Motor neuron (in vitro differentiated cells): ENCODE data around the gene THSD4. TPM values are rescaled to one million over a fixed set of nuclear protein-coding genes. Genes with fewer than 3 reads are reported as not detected.

Experiments used
- ATAC-seq, 8 experiments: fragments of 200-7000 bp; cut with Tn5 transposase; replicated peaks in 6 of 8; 2 replicates each; pipeline ENCODE4 v1.8.0; 2021; ENCODE audit warnings: mild to moderate bottlenecking in 8 of 8, moderate library complexity in 8 of 8
- H3K27ac ChIP-seq, 2 donors: fragments of 250-450 bp; sonication (Bioruptor Pico); 2 replicates each; pipeline ENCODE4 v1.9.0; 2021; ENCODE audit warnings: antibody characterized with exemption in 2 of 2, mild to moderate bottlenecking in 2 of 2, moderate library complexity in 1 of 2
- H3K4me1 ChIP-seq, 2 donors: fragments of 250-450 bp; sonication (Bioruptor Pico); replicated peaks in 1 of 2; 2 replicates each; pipeline ENCODE4 v1.6.1; 2021; ENCODE audit warnings: antibody characterized with exemption in 2 of 2, mild to moderate bottlenecking in 2 of 2, moderate library complexity in 1 of 2
- H3K4me3 ChIP-seq, 5 donors: fragments of 250-450 bp; sonication (Bioruptor Pico); 2 replicates each; pipeline ENCODE4 v1.9.0; 2021; ENCODE audit warnings: antibody characterized with exemption in 5 of 5, mild to moderate bottlenecking in 5 of 5, moderate library complexity in 4 of 5
- WGBS, 10 experiments: fragments of 450-650 bp; shearing (Covaris generic); methylation state at CpG; one replicate each; pipeline ENCODE4 v1.0.0; 2022; 5-methylcytosine and 5-hydroxymethylcytosine counted together
- in situ Hi-C, 9 experiments: fragments of 400-800 bp; cut with MboI; loops; one replicate each; pipeline ENCODE4 v1.15.0; 2021; ENCODE audit warnings: low sequenced_read_pairs in 9 of 9, low pct_unique_long_range_greater_than_20kb in 2 of 9; ENCODE audit not compliant: unreplicated experiment in 9 of 9
- total RNA-seq, 8 experiments: library from RNA; unstranded; fragments of 300-600 nt; gene quantifications; 2 replicates each; pipeline versions ENCODE4 v1.2.3 to v1.2.4, GENCODE V29; 2022

Gene THSD4
- total RNA-seq, 8 experiments from 2014 or later = 1.3 to 28.4 (median 6.7) TPM

- in situ Hi-C loops = loop anchor here in 1 of 9 experiments (25.0 kb wide), 1 partner anchor 342 kb away; no protein-coding TSS in a partner anchor
- H3K4me1 ChIP-seq = no peaks in the 10 kb centered on the region
- no peak overlapping the region for H3K27ac ChIP-seq
- no peak overlapping the region for H3K4me3 ChIP-seq
- WGBS, 10 experiments = 83 to 100% (median 86%) methylated on average over 1 of the region's 1 CpG; no CpG with 5 or more reads in 7 of the 10 experiments
- ATAC-seq = no peak
Measured at GRCh38 chr15:71820127-71820526, 704.9 kb downstream of the THSD4 start.

DNA sequence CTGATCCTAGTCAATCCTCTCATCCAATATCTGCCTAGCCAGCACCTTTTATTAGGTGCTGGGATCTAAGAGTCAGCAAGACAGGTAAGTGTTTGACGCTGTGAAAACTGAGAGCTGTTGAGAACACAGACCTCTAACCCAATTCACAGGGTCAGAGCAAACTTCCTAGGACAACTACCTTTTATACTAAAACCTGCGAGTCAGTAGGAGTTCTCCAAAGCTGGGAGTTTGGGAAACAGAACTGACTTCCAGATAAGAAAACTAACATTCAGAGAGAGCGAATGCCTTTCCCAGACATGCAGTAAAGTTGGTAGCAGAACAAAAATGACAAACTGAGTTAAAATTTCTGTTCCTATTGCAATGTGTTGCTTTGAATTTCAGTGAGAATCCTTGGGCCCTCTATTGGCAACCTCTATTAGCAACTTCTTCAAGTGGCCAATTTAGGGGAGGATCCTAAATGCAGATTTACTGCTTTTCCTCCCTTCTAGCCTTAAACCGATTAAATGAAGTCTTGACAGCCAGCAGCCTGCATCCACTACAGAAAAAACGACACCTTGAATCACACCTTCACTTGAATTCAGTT is 706.4 kb downstream of the THSD4 start:
- Histone ChIP-seq H3K4me3 (no peak overlapping the region), H3K27ac (no peak overlapping the region), H3K4me1 (no peaks in the 10 kb centered on the region)
- 64 to 100% (median 96%) methylated on average over 2 to 5 of the region's 5 CpGs; no CpG with 5 or more reads in 1 of the 10 experiments for WGBS, 10 experiments
- in situ Hi-C loops = loop anchor here in 1 of 9 experiments (25.0 kb wide), 1 partner anchor 341 kb away; no protein-coding TSS in a partner anchor
- ATAC-seq = no peak

GRCh38 chr15:71822890-71823630 is 707.8 kb downstream of the THSD4 start:
- H3K4me3 ChIP-seq = no peak overlapping the region
- H3K4me1 ChIP-seq = no peaks in the 10 kb centered on the region
- 14 to 100% (median 88%) methylated on average over 1 to 3 of the region's 3 CpGs; no CpG with 5 or more reads in 2 of the 10 experiments for WGBS, 10 experiments
- in situ Hi-C loops = loop anchor here in 1 of 9 experiments (25.0 kb wide), 1 partner anchor 339 kb away; no protein-coding TSS in a partner anchor
- ATAC-seq = no peak
- H3K27ac ChIP-seq = no peak overlapping the region

- in situ Hi-C loops = loop anchor here in 1 of 9 experiments (25.0 kb wide), 1 partner anchor 338 kb away; no protein-coding TSS in a partner anchor
- WGBS, 10 experiments = 14 to 100% (median 93%) methylated on average over 1 to 3 of the region's 3 CpGs; no CpG with 5 or more reads in 3 of the 10 experiments
- no peak for ATAC-seq
- no peak overlapping the region for H3K27ac ChIP-seq
- no peaks in the 10 kb centered on the region for H3K4me1 ChIP-seq
- no peak overlapping the region for H3K4me3 ChIP-seq
Measured at GRCh38 chr15:71823801-71824200, 708.5 kb downstream of the THSD4 start.

GRCh38 chr15:71825021-71825730 is 709.9 kb downstream of the THSD4 start:
- no peak for ATAC-seq
- in situ Hi-C loops = loop anchor here in 1 of 9 experiments (25.0 kb wide), 1 partner anchor 337 kb away; no protein-coding TSS in a partner anchor

GRCh38 chr15:71826196-71826595 is 710.9 kb downstream of the THSD4 start:
- Histone ChIP-seq H3K4me1 (no peaks in the 10 kb centered on the region), H3K4me3 (no peak overlapping the region), H3K27ac (no peak overlapping the region)
- WGBS, 10 experiments = 75 to 100% (median 89%) methylated on average over 1 to 3 of the region's 5 CpGs; no CpG with 5 or more reads in 1 of the 10 experiments
- ATAC-seq = no peak
- in situ Hi-C loops = loop anchor here in 1 of 9 experiments (25.0 kb wide), 1 partner anchor 336 kb away; no protein-coding TSS in a partner anchor

More at GRCh38 chr15:71825021-71825730, 709.9 kb downstream of the THSD4 start:
- WGBS, 10 experiments = 67 to 100% (median 90%) methylated on average over 1 to 4 of the region's 4 CpGs; no CpG with 5 or more reads in 1 of the 10 experiments
- Histone ChIP-seq H3K4me3 (no peak overlapping the region), H3K4me1 (no peaks in the 10 kb centered on the region), H3K27ac (no peak overlapping the region)

GRCh38 chr15:71830981-71831380 is 715.7 kb downstream of the THSD4 start:
- 70 to 100% (median 93%) methylated on average over 2 of the region's 2 CpGs; no CpG with 5 or more reads in 2 of the 10 experiments for WGBS, 10 experiments
- H3K27ac ChIP-seq = no peak overlapping the region
- H3K4me1 ChIP-seq = no peaks in the 10 kb centered on the region
- ATAC-seq = no peak
- in situ Hi-C loops = loop anchor here in 1 of 9 experiments (25.0 kb wide), 1 partner anchor 331 kb away; no protein-coding TSS in a partner anchor
- no peak overlapping the region for H3K4me3 ChIP-seq

Other genes with a start within 250 kb of the THSD4 start
- 1 to 10 TPM; 2.0 to 7.1 (median 5.3) TPM for gene THAP10, start 223.0 kb upstream of the THSD4 start, total RNA-seq
- gene LRRC49, start 222.6 kb upstream of the THSD4 start, total RNA-seq = 10 to 100 TPM in 6 of 8 experiments, 1 to 10 TPM in 2; 4.2 to 65.1 (median 54.6) TPM